ENCODE measurements around the gene CYP27B1. TPM values are rescaled to one million over a fixed set of nuclear protein-coding genes. Genes with fewer than 3 reads are reported as not detected.

The CYP27B1 gene
- total and polyA plus RNA-seq, 9 of the 15 experiments (the other 6 are each of a cell fraction or from before 2014, with no cell fraction given) = 0.18 to 4.2 (median 1.8) TPM

DNA sequence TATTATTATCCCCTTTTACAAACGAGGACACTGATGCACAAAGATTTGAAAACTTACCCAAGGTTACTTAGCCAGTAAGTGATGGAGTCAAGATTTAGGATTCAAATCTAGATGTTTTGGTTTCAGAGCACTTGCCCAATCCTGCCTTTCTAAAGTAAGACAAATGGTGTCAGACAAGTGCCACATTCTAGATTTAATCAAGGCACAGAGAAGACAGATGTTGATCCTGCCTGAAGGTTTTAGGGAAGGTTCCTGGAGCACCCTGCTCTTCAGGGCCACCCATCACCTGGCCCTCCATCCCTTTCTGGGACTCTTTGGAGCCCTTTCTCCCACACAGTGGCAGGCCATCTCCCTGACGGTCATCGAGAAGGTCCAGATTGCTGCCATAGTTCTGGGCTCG, 9.1 kb downstream of the CYP27B1 start:
- Histone ChIP-seq H3K9me3 (replicated peaks; ENCODE audit: control insufficient read depth, insufficient read depth, low read depth, low read length) (no peaks in the 10 kb centered on the region), H3K4me2 (ENCODE audit: insufficient read depth, low read length) (no peak overlapping the region), H2AFZ (ENCODE audit: low read depth, low read length) (no peak overlapping the region), H3K79me2 (ENCODE audit: control insufficient read depth, insufficient read depth, low read length) (peaks cover 11% of the 10 kb centered on the region; the same call in 2 of the 3 replicates), H3K36me3 (ENCODE audit: control insufficient read depth, insufficient read depth, low read length) (peaks cover 15% of the 10 kb centered on the region; the same call in 2 of the 3 replicates), H3K9ac (ENCODE audit: insufficient read depth in 1 of 2, low read depth in 2 of 2, low read length in 2 of 2) (no peak overlapping the region), H3K4me3 (no peak overlapping the region), H3K27ac (ENCODE audit: extremely low read depth, low read depth, low read length) (no peak overlapping the region), H3K4me1 (replicated peaks in 1 of 2; ENCODE audit: control insufficient read depth in 2 of 2, insufficient read depth in 2 of 2, low read length in 2 of 2) (peaks cover 27 to 28% of the 10 kb centered on the region in 2 experiments), H3K9me1 (ENCODE audit: control insufficient read depth, insufficient read depth, low read length) (no peaks in the 10 kb centered on the region), H3K27me3 (ENCODE audit: control insufficient read depth in 2 of 2, insufficient read depth in 2 of 2, low read length in 2 of 2) (no peaks in the 10 kb centered on the region), H4K20me1 (replicated peaks; ENCODE audit: control insufficient read depth, insufficient read depth, low read length) (no peaks in the 10 kb centered on the region)
- 82% methylated on average over 4 of the region's 4 CpGs for WGBS (ENCODE audit: insufficient coverage, low coverage, missing lambda C conversion rate)
- CTCF ChIA-PET (ENCODE audit: low intra/inter-chr PET ratio) = no interaction called here
- POLR2A ChIA-PET = interaction anchor here (2.3 kb wide), 1 partner anchor 10 kb away, joined by 26 read pairs; the partner anchor contains the start of gene CYP27B1
- in situ Hi-C loops (cut with MboI) = no loop called here
- TF ChIP-seq FOS (IDR thresholded peaks at IDR 0.05; ENCODE audit: extremely low read depth, insufficient read length) (no peak), TGIF2 (CRISPR knock-in tag; IDR thresholded peaks at IDR 0.05) (no peak), HMG20B (CRISPR knock-in tag; IDR thresholded peaks at IDR 0.05) (no peak), TAF1 (IDR thresholded peaks at IDR 0.05; ENCODE audit: control insufficient read depth, extremely low read depth, insufficient read depth, low read length, severe bottlenecking) (no peak), KDM1A (IDR thresholded peaks at IDR 0.05) (no peak), HMGN3 (IDR thresholded peaks at IDR 0.05; ENCODE audit: borderline replicate concordance, extremely low read depth, insufficient read length, low read depth, low read length) (no peak), GTF2F1 (IDR thresholded peaks at IDR 0.05; ENCODE audit: low read depth, low read length) (no peak), RBM22 (IDR thresholded peaks at IDR 0.05; ENCODE audit: low read depth, low read length, poor library complexity, severe bottlenecking) (no peak), PPARD (CRISPR knock-in tag; IDR thresholded peaks at IDR 0.05) (no peak), PHF8 (IDR thresholded peaks at IDR 0.05; ENCODE audit: borderline replicate concordance, low read length) (no peak)
- TF ChIP-seq, protein P1, sequence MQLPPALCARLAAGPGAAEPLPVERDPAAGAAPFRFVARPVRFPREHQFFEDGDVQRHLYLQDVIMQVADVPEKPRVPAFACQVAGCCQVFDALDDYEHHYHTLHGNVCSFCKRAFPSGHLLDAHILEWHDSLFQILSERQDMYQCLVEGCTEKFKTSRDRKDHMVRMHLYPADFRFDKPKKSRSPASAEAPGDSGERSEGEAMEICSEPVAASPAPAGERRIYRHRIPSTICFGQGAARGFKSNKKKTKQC (CRISPR knock-in tag; IDR thresholded peaks at IDR 0.05) = no peak
- FAIRE-seq (no peak), DNase-seq (ENCODE audit: extremely low read depth in 1 of 4, low spot score in 3 of 4) (no peak), ATAC-seq (no peak)
- BruUV-seq (replicated peaks) = no TSS peak
- intact Hi-C loops (cut with micrococcal nuclease) = loop anchor here (2.0 kb wide), 1 partner anchor 57 kb away; no protein-coding TSS in a partner anchor
